GM06990 (cell line): ENCODE data around the gene RYR1.
"Not testable (repeated sequence)": the region's sequence is repeated elsewhere in the genome, so short reads cannot be mapped to it uniquely, and the experiment has no call there.

Experiments used
- DNase-seq: peaks from one replicate; pipeline ENCODE4 v3.0.0-alpha.2; 2011; ENCODE audit not compliant: insufficient read length; ENCODE audit errors: extremely low read depth
- H3K27me3 ChIP-seq: replicated peaks from 2 replicates; pipeline ENCODE4 v1.6.0; 2011; ENCODE audit warnings: low read length; ENCODE audit not compliant: control insufficient read depth, insufficient read depth
- H3K36me3 ChIP-seq: 2 replicates; pipeline ENCODE4 v1.5.1; 2011; ENCODE audit warnings: low read length; ENCODE audit not compliant: control insufficient read depth, insufficient read depth
- H3K4me3 ChIP-seq: replicated peaks from 2 replicates; pipeline ENCODE4 v1.5.1; 2011; ENCODE audit warnings: low read depth, mild to moderate bottlenecking, control low read depth, low read length
- CTCF ChIP-seq: IDR thresholded peaks from 2 replicates; pipeline ENCODE4 v1.5.1; 2011; ENCODE audit warnings: low read length, control low read depth, mild to moderate bottlenecking, inconsistent platforms; ENCODE audit not compliant: insufficient read depth, poor library complexity, severe bottlenecking

Gene RYR1

DNA sequence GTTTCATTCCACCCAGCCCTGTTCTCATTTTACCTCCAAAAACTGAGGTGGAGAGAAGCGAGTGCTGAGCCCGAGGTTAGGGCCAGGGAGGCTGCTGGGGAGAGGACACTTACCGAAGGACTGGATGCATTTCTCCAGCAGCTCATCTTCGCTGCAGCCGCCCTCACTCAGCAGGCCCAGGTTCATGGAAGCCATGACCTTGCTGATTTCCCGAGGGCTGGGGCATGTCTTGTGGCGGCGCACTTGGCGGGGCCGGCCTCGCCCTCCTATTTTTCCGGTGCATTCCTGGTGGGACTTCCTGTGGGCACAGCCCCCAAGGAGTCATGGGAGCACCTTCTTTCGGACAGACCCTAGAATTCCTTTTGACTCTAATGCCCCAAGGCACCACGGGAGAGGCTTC lies 11.6 kb upstream of the RYR1 start:
- DNase-seq, result no peak
- Histone ChIP-seq H3K4me3 (no peak overlapping the region), H3K36me3 (no peaks in the 10 kb centered on the region), H3K27me3 (no peaks in the 10 kb centered on the region; the same call in 1 of the 2 replicates)
- no peak for TF ChIP-seq CTCF

DNA sequence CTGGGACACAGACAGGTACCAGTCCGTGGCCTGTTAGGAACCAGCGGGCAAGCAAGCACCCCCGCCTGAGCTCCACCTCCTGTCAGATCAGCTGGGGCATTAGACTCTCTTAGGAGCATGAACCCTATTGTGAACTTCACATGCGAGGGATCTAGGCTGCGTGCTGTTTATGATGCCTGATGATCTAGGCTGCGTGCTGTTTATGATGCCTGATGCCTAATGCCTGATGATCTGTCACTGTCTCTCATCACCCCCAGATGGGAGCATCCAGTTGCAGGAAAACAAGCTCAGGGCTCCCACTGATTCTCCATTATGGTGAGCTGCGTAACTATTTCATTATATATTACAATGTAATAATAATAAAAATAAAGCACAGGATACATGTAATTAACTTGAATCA lies 11.1 kb upstream of the RYR1 start:
- no peak for TF ChIP-seq CTCF
- DNase-seq, result no peak
- no peaks in the 10 kb centered on the region; the same call in 1 of the 2 replicates for H3K27me3 ChIP-seq
- H3K36me3 ChIP-seq, result no peaks in the 10 kb centered on the region
- H3K4me3 ChIP-seq, result no peak overlapping the region

DNA sequence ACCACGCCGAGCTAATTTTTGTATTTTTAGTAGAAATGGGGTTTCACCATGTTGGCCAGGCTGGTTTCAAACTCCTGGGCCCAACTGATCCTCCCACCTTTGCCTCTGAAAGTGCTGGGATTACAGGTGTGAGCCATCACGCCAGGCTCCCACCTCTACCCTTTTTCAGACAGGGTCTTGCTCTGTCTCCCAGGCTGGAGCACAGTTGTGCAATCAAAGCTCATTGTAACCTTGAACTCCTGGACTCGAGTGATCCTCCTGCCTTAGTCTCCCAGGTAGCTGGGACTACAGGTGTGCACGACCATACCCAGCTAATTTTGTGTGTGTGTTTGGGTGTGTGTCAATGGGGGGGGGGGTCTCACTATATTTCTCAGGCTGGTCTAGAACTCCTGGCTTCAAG lies 9.2 kb upstream of the RYR1 start:
- H3K27me3 ChIP-seq, result no peaks in the 10 kb centered on the region; the same call in 1 of the 2 replicates
- no peak for TF ChIP-seq CTCF
- DNase-seq, result no peak
- no peak overlapping the region for H3K4me3 ChIP-seq
- no peaks in the 10 kb centered on the region for H3K36me3 ChIP-seq

- no peak for DNase-seq
- Histone ChIP-seq H3K4me3 (no peak overlapping the region), H3K27me3 (no peaks in the 10 kb centered on the region; the same call in 1 of the 2 replicates), H3K36me3 (no peaks in the 10 kb centered on the region)
- no peak for TF ChIP-seq CTCF
These were observed 8.2 kb upstream of the RYR1 start for GRCh38 chr19:38425222-38425809.

- Histone ChIP-seq H3K27me3 (no peaks in the 10 kb centered on the region), H3K4me3 (peak within 1 kb of the TSS; percentile 22), H3K36me3 (no peaks in the 10 kb centered on the region)
- DNase-seq, result peak; percentile 50
- TF ChIP-seq CTCF, result no peak
These were observed 7.6 kb upstream of the RYR1 start, which contains the start of gene RASGRP4 for GRCh38 chr19:38425810-38426466. RASGRP4 (minus strand) TSS chr19:38426219; CDS start chr19:38426091, 128 bp downstream.

GRCh38 chr19:38427035-38427677 lies 6.3 kb upstream of the RYR1 start:
- DNase-seq, result peak; percentile 57
- H3K36me3 ChIP-seq, H3K4me3 ChIP-seq, H3K27me3 ChIP-seq: not testable (repeated sequence)
